Measurements from ENCODE around the gene CCDC102A. TPM values are rescaled to one million over a fixed set of nuclear protein-coding genes. Genes with fewer than 3 reads are reported as not detected.

The CCDC102A gene
- total RNA-seq, 4 donors from 2014 or later: 24.4 to 56.6 (median 35.7) TPM

DNA sequence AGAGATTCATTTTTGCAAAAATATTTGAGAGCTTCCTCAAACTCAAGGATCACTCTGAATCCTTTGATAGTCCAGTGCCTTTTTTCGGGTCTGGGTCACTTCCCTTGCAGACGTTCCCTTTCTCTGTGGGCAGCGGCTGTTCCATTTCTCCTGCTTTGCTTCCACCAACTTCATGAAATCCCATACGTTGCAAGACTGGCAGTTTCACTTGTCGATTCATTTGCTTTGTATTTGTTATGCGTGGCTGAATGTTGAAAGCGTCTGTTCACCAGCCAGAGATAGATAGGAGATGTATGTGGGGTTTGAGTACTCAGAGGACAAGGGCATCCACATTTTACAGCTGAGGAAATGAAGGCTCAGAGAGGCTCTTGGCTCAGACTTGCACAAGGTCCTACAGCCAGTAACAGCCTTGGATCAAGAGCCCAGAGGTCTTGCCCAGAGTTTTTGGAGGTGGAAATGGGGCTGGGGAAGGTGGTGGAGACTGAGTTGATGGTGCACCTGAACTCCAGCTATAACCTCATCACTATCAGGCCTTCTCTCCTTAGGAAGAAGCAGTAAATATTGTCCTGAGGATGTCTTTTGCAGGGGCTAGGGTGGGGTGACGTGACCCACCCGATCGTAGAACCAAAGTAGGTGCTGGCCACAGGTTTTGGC, 1.3 kb upstream of the CCDC102A start:
- WGBS, 2 donors (ENCODE audit: low coverage in 1 of 2): 64 to 76% methylated on average over 5 to 6 of the region's 10 CpGs
- peak overlapping the region in 1 of 4 donors; percentile 89 for H3K27ac ChIP-seq
- TF ChIP-seq POLR2AphosphoS5 (IDR thresholded peaks at IDR 0.05) (no peak), EP300 (IDR thresholded peaks at IDR 0.05) (no peak), POLR2A (IDR thresholded peaks at IDR 0.05) (no peak), CTCF (IDR thresholded peaks at IDR 0.05) (no peak)
- H3K36me3 ChIP-seq: no peaks in the 10 kb centered on the region
- ATAC-seq: no peak
- H3K4me3 ChIP-seq: no peak overlapping the region
- H3K9me3 ChIP-seq: no peaks in the 10 kb centered on the region
- H3K27me3 ChIP-seq: peaks cover 9% of the 10 kb centered on the region
- peaks cover 0 to 45% (median 29%) of the 10 kb centered on the region in 3 donors for H3K4me1 ChIP-seq

- H3K27me3 ChIP-seq: peaks cover 9% of the 10 kb centered on the region
- peak overlapping the region in 3 of 4 donors; percentile 89 to 95 (median 91) for H3K27ac ChIP-seq
- no peaks in the 10 kb centered on the region for H3K9me3 ChIP-seq
- peaks cover 0 to 51% (median 34%) of the 10 kb centered on the region in 3 donors for H3K4me1 ChIP-seq
- H3K36me3 ChIP-seq: no peaks in the 10 kb centered on the region
- 19 to 31% methylated on average over 5 to 6 of the region's 8 CpGs for WGBS, 2 donors (ENCODE audit: low coverage in 1 of 2)
- H3K4me3 ChIP-seq: peak overlapping the region; percentile 47 to 97
- no peak for ATAC-seq
- TF ChIP-seq CTCF (IDR thresholded peaks at IDR 0.05): no peak
- TF ChIP-seq EP300 (IDR thresholded peaks at IDR 0.05): no peak
- no peak for TF ChIP-seq POLR2AphosphoS5 (IDR thresholded peaks at IDR 0.05)
- TF ChIP-seq POLR2A (IDR thresholded peaks at IDR 0.05): no peak
Observed at GRCh38 chr16:57537194-57537505, 779 bp upstream of the CCDC102A start.

GRCh38 chr16:57535680-57536305, 578 bp downstream of the CCDC102A start:
- Histone ChIP-seq H3K36me3 (no peaks in the 10 kb centered on the region), H3K27me3 (peaks cover 9% of the 10 kb centered on the region), H3K9me3 (no peaks in the 10 kb centered on the region), H3K4me3 (peak overlapping the region; percentile 47 to 97), H3K4me1 (peaks cover 0 to 64% (median 38%) of the 10 kb centered on the region in 3 donors), H3K27ac (peak overlapping the region; percentile 40 to 95 (median 90))
- 0% methylated on average over 6 of the region's 50 CpGs; no CpG with 5 or more reads in 1 of the 2 donors for WGBS, 2 donors (ENCODE audit: low coverage in 1 of 2)
- ATAC-seq: peak; percentile 97
- TF ChIP-seq POLR2AphosphoS5 (IDR thresholded peaks at IDR 0.05) (peak; percentile 5), POLR2A (IDR thresholded peaks at IDR 0.05) (no peak), CTCF (IDR thresholded peaks at IDR 0.05) (peak in 2 of 4 experiments; percentile 31 to 32)

DNA sequence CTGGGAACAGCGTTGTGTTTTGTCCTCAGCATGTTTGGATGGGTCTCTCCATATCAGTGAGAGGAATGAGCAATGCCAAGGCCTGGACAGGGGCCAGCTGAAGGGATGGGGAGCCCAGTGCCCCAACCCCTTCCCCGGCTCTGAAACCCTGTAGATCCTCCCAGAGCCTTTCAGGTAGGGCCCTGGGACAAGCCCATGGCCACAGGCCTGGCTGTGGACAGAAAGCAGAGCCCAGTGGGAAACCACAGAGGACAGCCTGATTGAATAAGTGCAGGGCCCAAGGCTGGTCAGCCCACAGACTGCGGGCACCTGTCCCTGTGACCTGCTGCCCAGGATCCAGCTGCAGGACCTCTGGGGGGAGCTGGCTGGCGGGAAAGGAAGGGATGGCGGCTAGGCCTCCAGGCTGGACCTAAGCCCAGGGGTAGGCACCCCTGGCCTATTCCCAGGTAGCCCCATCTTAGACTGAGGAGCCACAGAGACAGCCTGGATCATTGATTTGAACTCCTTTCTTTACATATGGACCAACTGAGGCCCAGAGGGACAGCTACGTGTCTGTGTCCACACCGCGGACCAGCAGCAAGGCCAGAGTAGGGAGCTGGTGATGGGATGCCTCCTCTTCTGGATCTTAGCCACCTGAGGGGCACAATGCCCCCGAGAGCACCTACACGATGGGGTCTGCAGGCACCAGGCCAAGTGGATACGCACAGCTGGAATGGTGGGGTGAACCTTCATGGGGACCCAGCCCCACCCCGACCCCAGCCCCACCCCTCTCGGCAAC, 1.3 kb downstream of the CCDC102A start:
- H3K36me3 ChIP-seq: no peaks in the 10 kb centered on the region
- TF ChIP-seq CTCF (IDR thresholded peaks at IDR 0.05) (no peak), POLR2AphosphoS5 (IDR thresholded peaks at IDR 0.05) (no peak), EP300 (IDR thresholded peaks at IDR 0.05) (no peak), POLR2A (IDR thresholded peaks at IDR 0.05) (no peak)
- H3K4me3 ChIP-seq: peak overlapping the region; percentile 47 to 97
- 25 to 48% methylated on average over 4 to 7 of the region's 13 CpGs for WGBS, 2 donors (ENCODE audit: low coverage in 1 of 2)
- ATAC-seq: no peak
- H3K9me3 ChIP-seq: no peaks in the 10 kb centered on the region
- H3K4me1 ChIP-seq: peaks cover 0 to 71% (median 45%) of the 10 kb centered on the region in 3 donors
- H3K27ac ChIP-seq: peak overlapping the region in 3 of 4 donors; percentile 89 to 95 (median 91)
- peaks cover 2% of the 10 kb centered on the region for H3K27me3 ChIP-seq

Data from gastroesophageal sphincter (tissue), 4 donors.